ENCODE results near the gene PAX1.

PAX1 gene

DNA sequence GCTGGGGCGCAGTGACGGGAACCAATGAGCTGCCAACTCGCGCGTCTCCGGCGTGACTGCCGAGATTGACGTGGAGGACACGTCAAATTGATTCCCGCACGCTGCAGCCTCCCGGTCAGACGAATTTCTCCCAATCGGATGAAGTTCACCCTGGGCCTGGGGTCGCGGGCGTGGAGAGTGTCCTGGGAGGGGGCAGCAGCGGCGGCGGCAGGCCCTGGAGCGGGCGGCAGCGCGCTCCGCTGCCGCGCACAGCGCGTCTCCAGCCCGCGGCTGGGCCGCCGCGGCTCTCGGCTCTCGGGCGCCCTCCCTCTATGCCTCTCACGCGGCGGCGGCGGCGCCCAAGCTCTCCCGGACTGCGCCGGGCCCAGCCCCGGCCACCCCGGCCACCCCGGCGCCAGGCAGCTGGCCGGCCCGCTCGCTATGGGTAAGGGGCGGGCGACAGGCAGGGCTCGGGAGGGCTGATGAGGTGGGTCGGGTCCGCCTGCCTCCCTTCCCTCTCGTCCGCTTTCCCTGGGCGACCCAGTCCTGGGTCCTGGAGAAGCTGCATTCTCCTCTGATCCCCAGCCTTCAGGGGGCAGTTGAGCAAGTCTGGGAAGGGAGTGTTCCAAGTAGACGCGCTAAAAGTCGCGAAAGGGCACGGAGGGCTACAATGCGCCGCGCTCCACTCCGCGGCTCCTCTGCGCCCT lies at the start of gene PAX1:
PAX1 (plus strand) TSS at position 90 of the 686 bp plus-strand sequence; CDS start at position 139, 49 bp downstream.
- DNase-seq: no peak

DNA sequence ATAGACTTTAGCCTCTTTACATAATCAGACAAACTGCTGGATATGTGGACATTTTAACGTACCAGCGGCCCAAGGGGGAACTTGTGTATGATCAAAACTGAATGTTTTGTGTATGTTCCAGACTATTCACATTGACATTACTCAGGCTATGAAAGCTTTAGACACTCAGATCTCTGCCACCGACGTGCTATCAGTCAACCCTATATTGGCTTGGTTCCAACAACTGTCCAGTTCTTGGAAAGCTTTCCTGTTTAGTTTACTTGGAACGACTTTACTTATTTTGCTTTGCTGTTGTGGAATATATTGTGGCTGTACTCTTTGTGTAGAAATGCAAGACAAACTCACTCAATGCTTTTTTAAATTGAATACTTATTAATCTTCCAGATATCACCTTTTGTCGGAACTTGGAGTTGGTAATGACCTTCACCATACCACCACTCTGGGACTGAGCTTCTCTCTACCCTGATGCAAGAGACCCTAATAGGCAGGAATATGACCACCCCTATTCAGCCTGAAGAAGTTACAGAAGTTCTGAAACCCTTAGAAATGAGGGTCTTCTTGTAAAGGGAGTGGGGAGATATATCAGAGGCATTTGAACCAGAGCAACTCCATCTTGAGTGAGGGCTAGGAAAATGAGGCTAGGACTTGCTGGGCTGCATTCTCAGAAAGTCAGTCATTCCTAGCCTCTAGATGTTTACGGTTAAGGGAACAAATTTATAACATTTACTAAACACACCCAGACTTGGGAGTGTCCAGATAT lies 49.0 kb upstream of the PAX1 start:
- DNase-seq: no peak

DNA sequence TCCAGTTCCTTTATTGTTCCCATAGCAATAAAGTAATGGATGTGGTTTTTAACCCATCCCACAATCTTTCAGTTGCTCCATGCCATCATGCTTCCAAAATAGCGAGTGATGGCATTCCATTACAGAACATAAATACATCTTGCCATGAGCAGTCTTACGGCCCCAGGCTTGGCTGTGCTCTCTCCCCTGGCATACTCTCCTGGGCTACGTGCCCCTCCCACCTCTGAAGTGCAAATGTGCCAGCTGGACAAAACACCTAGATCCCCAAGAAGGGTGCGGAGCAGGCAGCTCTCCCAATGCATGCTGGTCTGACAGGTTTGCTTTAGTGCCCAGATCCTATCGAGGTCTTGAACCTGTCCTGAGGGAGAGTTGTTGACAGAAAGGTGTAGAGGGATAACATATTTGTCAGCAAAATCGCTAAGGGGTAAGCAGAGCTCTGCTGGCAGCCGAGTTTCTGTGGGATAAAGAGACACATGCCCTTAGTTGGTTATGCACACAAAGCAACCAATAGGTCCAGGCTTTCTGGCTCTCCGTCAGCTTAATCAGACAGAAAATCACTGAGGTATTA lies 43.9 kb upstream of the PAX1 start:
- no peak for DNase-seq

GRCh38 chr20:21663465-21663864 lies 42.0 kb upstream of the PAX1 start:
- DNase-seq: no peak

DNA sequence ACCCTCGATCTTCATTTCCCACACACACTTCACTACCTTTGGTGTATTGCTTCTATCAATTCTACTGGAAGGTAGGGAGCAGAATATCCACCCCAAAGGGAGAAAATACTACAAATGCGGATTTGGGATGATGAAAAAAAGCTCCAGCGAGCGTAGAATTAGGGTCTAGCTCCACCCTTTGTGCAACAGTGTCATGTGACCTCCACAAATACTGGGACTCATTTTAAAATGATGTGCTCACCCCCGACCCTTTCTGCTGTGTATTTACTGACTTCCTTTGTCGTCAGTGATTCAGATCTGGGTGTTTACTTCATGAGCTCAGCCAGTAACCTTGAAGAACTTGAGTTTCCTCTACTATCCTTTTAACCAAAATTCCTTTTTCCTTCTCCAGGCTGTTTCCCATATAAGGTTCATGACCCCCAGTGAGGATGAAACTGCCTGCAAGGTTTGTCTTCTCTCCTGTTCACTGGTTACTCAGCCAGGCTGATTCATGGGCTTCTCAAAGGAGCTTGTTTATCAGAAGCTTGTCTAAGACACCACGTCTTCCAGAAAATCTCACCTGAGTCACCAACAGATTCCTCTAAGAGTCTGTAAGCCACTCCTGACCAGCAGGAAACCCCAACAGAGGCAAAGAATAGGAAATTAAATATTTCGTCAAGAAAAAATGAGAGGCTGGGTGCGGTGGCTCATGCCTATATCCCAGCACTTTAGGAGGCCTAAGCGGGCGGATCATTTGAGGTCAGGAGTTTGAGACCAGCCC lies 39.6 kb upstream of the PAX1 start:
- no peak for DNase-seq

DNA sequence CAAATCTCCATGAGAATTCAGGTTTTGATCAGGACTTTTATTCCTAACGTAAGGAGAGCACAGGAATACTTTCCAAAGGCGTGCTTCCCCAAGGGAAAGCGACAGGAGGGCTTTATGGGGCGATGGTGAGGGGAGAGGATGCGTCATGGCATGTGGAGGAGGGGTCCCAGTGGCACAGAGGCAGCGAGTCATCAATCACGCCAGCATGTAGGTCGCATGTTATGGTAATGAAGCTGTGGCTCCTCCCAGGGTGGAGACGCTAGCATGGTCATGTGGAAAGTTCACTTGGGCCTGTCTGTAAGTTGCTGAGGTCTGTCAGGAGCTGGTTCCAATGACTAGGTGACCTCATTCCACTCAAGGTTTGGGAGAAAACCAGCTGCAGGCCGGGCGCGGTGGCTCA lies 35.3 kb upstream of the PAX1 start:
- DNase-seq: no peak

GRCh38 chr20:21670981-21671380 lies 34.5 kb upstream of the PAX1 start:
- no peak for DNase-seq

DNA sequence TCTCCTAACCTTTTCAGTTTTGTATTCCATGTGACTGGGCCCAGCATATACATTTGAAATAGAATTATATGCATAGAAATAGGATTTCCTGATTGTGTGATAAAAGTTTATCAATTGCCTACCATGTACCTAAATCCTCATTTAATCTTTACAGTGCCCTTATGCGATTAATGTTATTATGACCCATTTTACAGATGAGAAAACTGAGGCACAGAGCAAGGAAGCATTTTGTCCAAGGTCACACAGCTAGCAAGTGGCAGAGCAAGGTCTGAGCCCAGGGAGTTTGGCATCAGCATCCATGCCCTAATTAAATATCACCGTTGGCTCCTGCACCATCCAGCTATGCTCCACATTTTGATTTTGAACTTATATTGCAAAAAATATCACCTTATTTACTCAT lies 28.2 kb upstream of the PAX1 start:
- no peak for DNase-seq

DNA sequence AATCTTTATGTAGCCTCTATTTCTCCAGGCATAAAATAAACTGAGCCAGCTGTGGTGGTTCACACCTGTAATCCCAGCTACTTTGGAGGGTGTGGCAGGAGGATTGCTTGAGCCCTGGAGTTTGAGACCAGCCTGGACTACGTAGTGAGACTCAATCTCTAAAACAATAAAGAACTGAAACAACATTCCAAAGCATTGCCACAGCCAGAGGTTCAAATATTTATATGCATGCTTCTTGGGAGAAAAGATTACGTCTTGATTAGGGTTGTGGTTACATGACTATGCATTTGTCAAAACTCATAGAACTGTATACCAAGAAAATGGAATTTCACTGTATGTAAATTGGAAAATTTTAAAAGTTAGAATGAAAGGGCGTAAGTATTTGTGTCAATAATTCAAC lies 27.7 kb upstream of the PAX1 start:
- no peak for DNase-seq

DNA sequence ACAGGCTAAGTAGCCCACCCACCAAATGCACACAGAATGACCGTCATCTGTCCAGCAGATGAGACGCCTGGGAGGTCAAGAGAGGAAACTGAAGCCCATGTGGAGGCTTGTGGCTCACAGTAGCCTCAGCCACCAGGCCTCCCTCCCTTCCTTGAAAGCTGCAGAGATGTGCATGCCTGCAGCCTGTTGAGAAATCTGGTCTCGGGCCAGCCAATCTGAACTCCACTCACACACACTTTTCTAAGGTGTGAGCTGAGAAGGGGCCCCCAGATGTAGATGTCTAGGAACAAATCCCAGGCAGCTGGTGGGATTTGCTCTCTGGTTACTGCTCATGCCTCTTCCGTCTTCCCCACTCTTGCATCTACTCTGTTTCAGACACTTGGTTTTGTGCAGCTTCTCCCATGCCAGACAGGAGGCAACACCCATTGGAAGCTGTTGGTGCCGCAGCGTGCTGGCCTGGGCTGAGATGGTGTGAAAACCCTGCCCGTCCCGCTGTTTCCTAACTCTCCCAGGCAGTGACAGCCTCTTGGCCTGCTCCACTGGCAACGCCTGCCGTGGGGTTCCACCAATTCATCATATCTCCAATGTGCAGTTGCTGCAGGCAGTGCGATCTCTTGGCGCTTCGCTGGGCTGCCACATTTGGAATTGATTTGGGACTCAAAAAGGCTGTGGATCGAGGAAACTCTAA lies 24.1 kb upstream of the PAX1 start:
- DNase-seq: no peak

GRCh38 chr20:21681922-21682318 lies 23.5 kb upstream of the PAX1 start:
- no peak for DNase-seq

DNA sequence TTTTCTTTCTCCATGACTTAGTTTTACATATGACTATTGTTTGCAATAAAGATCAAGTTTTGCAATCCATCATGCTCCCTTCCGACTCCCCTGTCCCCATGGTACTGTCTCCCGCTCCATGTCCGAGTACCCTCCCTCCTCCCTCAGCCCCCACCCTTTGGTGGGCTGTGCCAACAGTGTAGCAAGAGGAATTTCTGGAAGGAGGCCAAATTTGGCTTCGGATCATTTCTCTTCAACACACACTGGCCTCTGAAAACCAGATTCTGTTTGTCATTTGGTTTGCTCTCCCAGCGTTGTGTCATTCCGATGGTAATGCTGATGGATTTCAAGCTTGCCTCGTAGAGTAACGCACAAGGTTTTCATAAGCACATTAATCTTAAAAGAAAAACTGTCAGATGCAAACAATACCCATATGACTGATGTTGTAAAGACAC lies 22.9 kb upstream of the PAX1 start:
- DNase-seq: no peak

DNA sequence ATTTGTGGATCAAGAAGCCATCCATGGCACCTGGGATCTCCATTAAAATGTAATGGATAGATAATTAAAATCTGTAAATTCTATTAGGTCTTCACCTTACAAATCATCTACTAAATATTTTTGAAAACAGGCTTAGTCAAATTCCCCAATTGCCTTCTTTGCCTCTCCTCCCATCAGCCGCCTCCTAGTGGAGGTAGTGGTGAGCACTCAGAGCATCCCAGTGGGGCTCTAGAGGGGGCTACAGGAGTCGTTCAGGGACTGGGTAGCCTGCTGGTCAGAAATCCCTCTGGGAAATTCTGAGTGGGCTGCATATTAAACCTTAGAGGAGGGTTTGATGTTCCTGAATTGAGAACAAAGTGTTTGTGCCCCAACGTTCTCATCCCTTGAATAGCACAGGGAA lies 20.8 kb upstream of the PAX1 start:
- DNase-seq: no peak

DNA sequence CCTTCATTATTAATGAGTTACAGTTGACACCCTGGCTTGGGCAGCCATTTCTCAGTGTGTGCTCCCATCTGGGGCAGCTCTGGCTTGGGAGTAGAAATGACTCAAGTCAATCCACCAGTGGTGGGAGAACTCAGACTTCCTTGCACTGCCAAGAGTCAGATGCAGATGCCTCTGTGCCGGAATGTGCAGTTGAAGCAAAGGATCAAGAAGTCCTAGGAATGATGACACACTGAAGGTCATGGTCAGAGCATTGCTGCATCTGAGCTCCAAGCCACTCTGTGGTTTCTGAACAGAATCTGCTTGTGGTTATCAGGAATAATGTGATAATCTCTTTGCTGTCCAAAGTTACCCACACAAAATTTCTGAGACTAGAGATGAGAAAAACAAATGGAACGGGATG lies 19.5 kb upstream of the PAX1 start:
- DNase-seq: no peak

DNA sequence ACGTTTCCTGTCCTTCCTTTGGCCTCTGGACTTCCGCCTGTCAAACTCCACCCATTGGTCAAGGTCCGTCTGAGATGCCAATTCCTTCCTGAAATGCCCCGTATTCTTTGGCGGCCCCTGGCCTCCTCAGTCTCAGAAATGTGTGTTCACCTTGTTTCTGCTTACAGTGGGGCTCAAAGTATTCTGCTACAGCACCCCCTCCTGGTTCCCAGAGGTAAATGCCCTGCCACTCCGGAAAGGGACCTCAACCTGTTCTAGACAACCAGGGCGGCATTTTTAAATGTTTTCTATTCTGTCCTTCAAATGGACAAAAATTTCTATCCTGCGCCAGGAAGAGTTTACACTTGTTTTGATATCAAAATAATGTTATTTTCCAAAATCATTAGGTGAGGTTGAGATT lies 12.1 kb upstream of the PAX1 start:
- DNase-seq: no peak

- no peak for DNase-seq
These were observed 6.8 kb upstream of the PAX1 start for GRCh38 chr20:21698494-21699215.

- DNase-seq: no peak
These were observed 6.3 kb upstream of the PAX1 start for GRCh38 chr20:21699216-21699508.

GRCh38 chr20:21701171-21701876 lies 4.1 kb upstream of the PAX1 start:
- no peak for DNase-seq

DNA sequence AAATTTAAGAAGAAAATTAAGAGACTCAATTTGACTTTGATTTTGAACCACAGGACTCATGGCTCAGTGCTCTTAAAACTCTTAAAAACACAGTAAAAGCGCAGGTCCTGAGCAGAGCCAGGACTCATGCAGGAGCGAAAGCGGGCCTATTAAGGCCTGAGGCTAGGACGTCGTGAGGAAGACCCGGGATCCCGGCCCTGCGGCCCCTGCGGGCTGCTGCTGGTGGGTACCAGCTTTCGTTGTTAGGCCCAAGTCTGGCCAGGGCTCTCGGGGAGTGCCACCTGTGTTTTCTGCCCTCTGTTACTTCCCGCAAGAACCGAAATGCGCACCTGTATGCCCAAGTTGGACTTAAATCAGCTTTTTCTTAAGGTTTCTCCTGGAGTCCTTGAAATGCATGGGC lies 3.4 kb upstream of the PAX1 start:
- no peak for DNase-seq

- DNase-seq: no peak
These were observed 2.7 kb upstream of the PAX1 start for GRCh38 chr20:21702553-21703470.

Measured in activated effector memory CD4-positive, alpha-beta T cell treated with anti-CD3 and anti-CD28 coated beads, Interleukin-2, amount 50 U/mL, for 16 hours (primary cell).